H1 (cell line): ENCODE results near the gene PTPRD. TPM values are rescaled to one million over a fixed set of nuclear protein-coding genes. Genes with fewer than 3 reads are reported as not detected.
"Not testable (repeated sequence)": the region's sequence is repeated elsewhere in the genome, so short reads cannot be mapped to it uniquely, and the experiment has no call there.

ENCODE experiments used
- CTCF ChIA-PET: fragments of 300-600 bp; sonication (Branson Sonifier 250); formaldehyde crosslinking; loops from one replicate; lab custom pipeline; 2021; ENCODE audit not compliant: partially characterized antibody; lab: Charles Lee
- POLR2A ChIA-PET: fragments of 300-600 bp; sonication (Branson Sonifier 250); formaldehyde crosslinking; loops from one replicate; lab custom pipeline; 2021; ENCODE audit warnings: inconsistent platforms; ENCODE audit not compliant: partially characterized antibody; lab: Charles Lee
- DNase-seq, 2 experiments: peaks; one replicate each; pipeline versions ENCODE4 v3.0.0 to v3.0.0-alpha.2; 2010 to 2022; ENCODE audit warnings: low spot score in 2 of 2, low read depth in 1 of 2, mixed read lengths in 1 of 2
- FAIRE-seq: peaks from 2 replicates; lab custom pipeline; 2011; peaks lifted over from hg19 to GRCh38; lab: Jason Lieb, UNC
- H2AFZ ChIP-seq: 2 replicates; pipeline ENCODE4 v1.8.1; 2012; ENCODE audit warnings: low read length, inconsistent platforms
- H2AK5ac ChIP-seq: 2 replicates; pipeline ENCODE4 v1.6.1; 2013; ENCODE audit warnings: low read depth, low read length
- H2BK120ac ChIP-seq: replicated peaks from 2 replicates; pipeline ENCODE3; 2013; ENCODE audit warnings: low read depth, low read length, inconsistent platforms
- H2BK12ac ChIP-seq: 2 replicates; pipeline ENCODE4 v1.6.1; 2013; ENCODE audit warnings: low read depth, low read length
- H2BK15ac ChIP-seq: 2 replicates; pipeline ENCODE4 v1.6.1; 2013; ENCODE audit warnings: low read length
- H2BK20ac ChIP-seq: 2 replicates; pipeline ENCODE4 v1.6.1; 2013; ENCODE audit warnings: low read length
- H2BK5ac ChIP-seq: 2 replicates; pipeline ENCODE4 v1.6.1; 2013; ENCODE audit warnings: low read depth, low read length
- H3K14ac ChIP-seq: 2 replicates; pipeline ENCODE4 v1.6.1; 2013; ENCODE audit warnings: inconsistent platforms; ENCODE audit not compliant: insufficient read length
- H3K18ac ChIP-seq: 2 replicates; pipeline ENCODE4 v1.6.1; 2013; ENCODE audit warnings: low read length; ENCODE audit errors: extremely low read depth
- H3K23ac ChIP-seq: 2 replicates; pipeline ENCODE4 v1.6.1; 2013; ENCODE audit warnings: inconsistent platforms; ENCODE audit not compliant: insufficient read length
- H3K23me2 ChIP-seq: 2 replicates; pipeline ENCODE4 v1.6.1; 2013; ENCODE audit warnings: low read depth, low read length
- H3K27ac ChIP-seq: 2 replicates; pipeline ENCODE4 v1.6.1; 2011; ENCODE audit warnings: low read depth, low read length, inconsistent platforms
- H3K27me3 ChIP-seq, 4 experiments: replicated peaks in 1 of 4; 1 replicate in 1 of 4; 2 replicates in 3 of 4; pipeline versions ENCODE4 v1.6.1 to v1.8.1; 2011 to 2013; ENCODE audit warnings: low read length in 3 of 4, mild to moderate bottlenecking in 3 of 4, inconsistent platforms in 2 of 4, mixed read lengths in 2 of 4, moderate library complexity in 1 of 4; ENCODE audit not compliant: control insufficient read depth in 3 of 4, insufficient read depth in 3 of 4; ENCODE audit errors: extremely low read depth in 1 of 4
- H3K36me3 ChIP-seq, 4 experiments: 2 replicates each; pipeline versions ENCODE4 v1.6.1 to v1.8.1; 2011 to 2013; ENCODE audit warnings: mild to moderate bottlenecking in 4 of 4, low read length in 3 of 4, moderate library complexity in 2 of 4, control low read depth in 1 of 4, inconsistent platforms in 1 of 4; ENCODE audit not compliant: insufficient read depth in 4 of 4, control insufficient read depth in 2 of 4
- H3K4ac ChIP-seq: replicated peaks from 2 replicates; pipeline ENCODE3; 2013; ENCODE audit warnings: low read length, low read depth, mixed read lengths, inconsistent platforms; ENCODE audit not compliant: insufficient read length
- H3K4me1 ChIP-seq, 4 experiments: replicated peaks in 1 of 4; 1 replicate in 1 of 4; 2 replicates in 3 of 4; pipeline versions ENCODE4 v1.6.1 to v1.8.1; 2011 to 2013; ENCODE audit warnings: low read length in 3 of 4, inconsistent platforms in 2 of 4, mixed read lengths in 1 of 4; ENCODE audit not compliant: insufficient read depth in 4 of 4, control insufficient read depth in 3 of 4
- H3K4me2 ChIP-seq, 2 experiments: 2 replicates each; pipeline versions ENCODE4 v1.6.1 to v1.8.1; 2011 to 2013; ENCODE audit warnings: low read depth in 2 of 2, low read length in 2 of 2, control low read depth in 1 of 2, inconsistent platforms in 1 of 2, mild to moderate bottlenecking in 1 of 2; ENCODE audit not compliant: insufficient read depth in 1 of 2
- H3K4me3 ChIP-seq, 4 experiments: fragments of 200-600, 300-600 bp in 1 of 4; sonication (generic), shearing (Covaris generic), sonication (Bioruptor Twin) in 1 of 4; 2 replicates each; pipeline versions ENCODE4 v1.5.1 to v1.8.1; 2011 to 2016; ENCODE audit warnings: low read length in 4 of 4, low read depth in 3 of 4, control low read depth in 2 of 4, inconsistent platforms in 2 of 4, mild to moderate bottlenecking in 2 of 4, mixed read lengths in 1 of 4, moderate library complexity in 1 of 4; ENCODE audit not compliant: insufficient read depth in 2 of 4; ENCODE audit errors: extremely low read depth in 1 of 4
- H3K56ac ChIP-seq: replicated peaks from 2 replicates; pipeline ENCODE3; 2013; ENCODE audit warnings: low read depth, mild to moderate bottlenecking, mixed read lengths, low read length, inconsistent platforms; ENCODE audit not compliant: insufficient read length
- H3K79me1 ChIP-seq: 2 replicates; pipeline ENCODE4 v1.6.1; 2013; ENCODE audit warnings: low read depth, low read length, control low read depth
- H3K79me2 ChIP-seq, 2 experiments: 2 replicates each; pipeline versions ENCODE4 v1.6.1 to v1.8.1; 2012 to 2013; ENCODE audit warnings: low read length in 2 of 2, mild to moderate bottlenecking in 2 of 2, inconsistent platforms in 1 of 2; ENCODE audit not compliant: insufficient read depth in 2 of 2, control insufficient read depth in 1 of 2
- H3K9ac ChIP-seq, 4 experiments: replicated peaks in 1 of 4; 1 replicate in 1 of 4; 2 replicates in 3 of 4; pipeline versions ENCODE4 v1.6.1 to v1.8.1; 2011 to 2013; ENCODE audit warnings: low read depth in 3 of 4, low read length in 3 of 4, control low read depth in 2 of 4, mild to moderate bottlenecking in 2 of 4, moderate library complexity in 2 of 4, inconsistent platforms in 1 of 4; ENCODE audit errors: extremely low read depth in 1 of 4
- H3K9me3 ChIP-seq, 2 experiments: 2 replicates each; pipeline versions ENCODE4 v1.6.1 to v1.8.1; 2012 to 2013; ENCODE audit warnings: mild to moderate bottlenecking in 2 of 2, moderate library complexity in 2 of 2, control low read depth in 1 of 2, inconsistent platforms in 1 of 2, low read depth in 1 of 2, low read length in 1 of 2, mixed read lengths in 1 of 2; ENCODE audit not compliant: insufficient read depth in 2 of 2
- H4K20me1 ChIP-seq, 2 experiments: replicated peaks in 1 of 2; 2 replicates each; pipeline versions ENCODE3 to v1.8.1; 2011 to 2013; ENCODE audit warnings: inconsistent platforms in 2 of 2, low read length in 2 of 2, mild to moderate bottlenecking in 1 of 2; ENCODE audit not compliant: insufficient read depth in 2 of 2, control insufficient read depth in 1 of 2
- H4K5ac ChIP-seq: 2 replicates; pipeline ENCODE4 v1.6.1; 2013; ENCODE audit warnings: low read length, low read depth, mixed read lengths, inconsistent platforms; ENCODE audit not compliant: insufficient read length
- H4K8ac ChIP-seq: 2 replicates; pipeline ENCODE4 v1.8.0; 2013; ENCODE audit warnings: mild to moderate bottlenecking, moderate library complexity, low read length, inconsistent platforms; ENCODE audit not compliant: insufficient read depth; ENCODE audit errors: extremely low read depth
- H4K91ac ChIP-seq: replicated peaks from 2 replicates; pipeline ENCODE3; 2013; ENCODE audit warnings: low read length, mixed read lengths, inconsistent platforms; ENCODE audit not compliant: insufficient read length
- MAFK ChIP-seq: IDR thresholded peaks from 2 replicates; pipeline ENCODE4 v1.6.1; 2012; ENCODE audit warnings: low read depth, mild to moderate bottlenecking, improper control_type of control experiment, low read length
- WGBS, 2 experiments: shearing (Covaris generic) in 1 of 2; methylation state at CpG; one replicate each; pipeline versions ENCODE4 v1.1.6 to v1.1.7; 2013 to 2015; ENCODE audit warnings: low lambda C conversion rate in 2 of 2, mixed read lengths in 2 of 2, inconsistent platforms in 1 of 2, low coverage in 1 of 2, missing lambda C conversion rate in 1 of 2; ENCODE audit not compliant: insufficient replicate concordance in 2 of 2, insufficient coverage in 1 of 2, insufficient read length in 1 of 2; ENCODE audit errors: extremely low coverage in 1 of 2, missing lambda C conversion rate in 1 of 2; 5-methylcytosine and 5-hydroxymethylcytosine counted together
- polyA plus RNA-seq, 7 experiments: library from polyadenylated mRNA; depleted of rRNA in 3 of 7; stranded (reverse) in 5 of 7; unstranded in 2 of 7; fragments of >200 nt in 5 of 7; fragments of 200-250 nt in 2 of 7; gene quantifications; 1 replicate in 5 of 7; 2 replicates in 1 of 7; 4 replicates in 1 of 7; pipeline versions ENCODE4 v1.2.1 to v1.2.3, GENCODE V29; 2011 to 2013; ENCODE audit warnings: missing spikeins in 2 of 7, mixed read lengths in 2 of 7
- total RNA-seq: library from RNA; stranded (reverse); fragmentation: NEBNext Ultra II Directional; extraction: Animal tissue kit (Norgen Biotek cat#: 25700); gene quantifications from 2 replicates; pipeline ENCODE4 v1.2.1, GENCODE V29; 2021

PTPRD gene
- total and polyA plus RNA-seq, 2 of the 8 experiments (the other 6 are each of a cell fraction or from before 2014, with no cell fraction given) = 17.2 to 77.0 TPM

GRCh38 chr9:9043788-9044187 lies 1569.0 kb downstream of the PTPRD start:
- H4K91ac ChIP-seq, H3K27me3 ChIP-seq, H2BK120ac ChIP-seq, H3K23me2 ChIP-seq, H3K4me1 ChIP-seq, H3K4me2 ChIP-seq, H3K4ac ChIP-seq, POLR2A ChIA-PET, H2AK5ac ChIP-seq, H4K20me1 ChIP-seq, DNase-seq, FAIRE-seq, H3K9ac ChIP-seq, H2BK5ac ChIP-seq, H2BK20ac ChIP-seq, H3K79me2 ChIP-seq, H4K8ac ChIP-seq, H3K23ac ChIP-seq, H4K5ac ChIP-seq, H3K14ac ChIP-seq, H2BK12ac ChIP-seq, H2BK15ac ChIP-seq, H3K79me1 ChIP-seq, H3K18ac ChIP-seq, H3K4me3 ChIP-seq, H3K9me3 ChIP-seq, H3K56ac ChIP-seq, H2AFZ ChIP-seq, H3K36me3 ChIP-seq, H3K27ac ChIP-seq: not testable (repeated sequence)
- 100% methylated on average over 3 of the region's 3 CpGs; no CpG with 5 or more reads in 1 of the 2 experiments for WGBS, 2 experiments
- CTCF ChIA-PET = interaction anchor here (1.1 to 1.4 kb wide), 2 partner anchors 44 to 293 kb away, joined by 3 to 4 read pairs; no protein-coding TSS in a partner anchor
- 0 out of 2 replicates have a peak, but pooled peaks have one; percentile 32 for TF ChIP-seq MAFK
